Coronary artery (tissue), 2 donors: Measurements from ENCODE around the gene CHPF.

Source experiments
- DNase-seq: peaks from one replicate; pipeline ENCODE4 v3.0.0-alpha.2; 2017; ENCODE audit warnings: low spot score
- H3K27ac ChIP-seq, 2 donors: fragments of 200-600 bp; sonication (generic); one replicate each; pipeline ENCODE4 v1.5.1; 2016 to 2019
- H3K4me3 ChIP-seq: fragments of 200-600 bp; sonication (generic); 2 replicates; pipeline ENCODE4 v1.5.1; 2016; ENCODE audit warnings: mild to moderate bottlenecking, moderate library complexity
- CTCF ChIP-seq: fragments of 200-600 bp; sonication (generic); IDR thresholded peaks from one replicate; pipeline ENCODE4 v1.5.1; 2019; ENCODE audit warnings: antibody characterized with exemption

CHPF gene

GRCh38 chr2:219555956-219556355, 12.3 kb upstream of the CHPF start:
- Histone ChIP-seq H3K27ac (no peak overlapping the region), H3K4me3 (no peak overlapping the region)
- TF ChIP-seq CTCF = no peak
- DNase-seq = no peak

- no peak for TF ChIP-seq CTCF
- H3K4me3 ChIP-seq = no peak overlapping the region
- no peak for DNase-seq
- no peak overlapping the region for H3K27ac ChIP-seq
Observed at GRCh38 chr2:219554350-219554749, 10.7 kb upstream of the CHPF start.

- no peak for DNase-seq
- TF ChIP-seq CTCF = no peak
- peak overlapping the region; percentile 82 for H3K4me3 ChIP-seq
- H3K27ac ChIP-seq = no peak overlapping the region
Observed at GRCh38 chr2:219553463-219553963, 9.9 kb upstream of the CHPF start.

GRCh38 chr2:219553168-219553417, 9.5 kb upstream of the CHPF start:
- Histone ChIP-seq H3K4me3 (peak overlapping the region; percentile 82), H3K27ac (no peak overlapping the region)
- TF ChIP-seq CTCF = no peak
- no peak for DNase-seq

GRCh38 chr2:219552382-219553167, 9.0 kb upstream of the CHPF start:
- Histone ChIP-seq H3K27ac (peak overlapping the region in 1 of 2 donors; percentile 80), H3K4me3 (peak overlapping the region; percentile 82)
- DNase-seq = peak; percentile 92
- TF ChIP-seq CTCF = no peak

GRCh38 chr2:219551441-219552381, 8.1 kb upstream of the CHPF start:
- Histone ChIP-seq H3K4me3 (peak overlapping the region; percentile 82), H3K27ac (peak overlapping the region in 1 of 2 donors; percentile 80)
- no peak for TF ChIP-seq CTCF
- DNase-seq = no peak
